CD4-positive, alpha-beta memory T cell (primary cell): ENCODE data around the gene CDK18. TPM values are rescaled to one million over a fixed set of nuclear protein-coding genes. Genes with fewer than 3 reads are reported as not detected.

ENCODE experiments used
- CTCF ChIA-PET: fragments of 350-600 bp; sonication (Branson Sonifier 250); formaldehyde crosslinking; loops from one replicate; lab custom pipeline; 2021; ENCODE audit warnings: inconsistent platforms; ENCODE audit not compliant: partially characterized antibody; lab: Charles Lee
- POLR2A ChIA-PET: fragments of 350-600 bp; sonication (Branson Sonifier 250); formaldehyde crosslinking; loops from one replicate; lab custom pipeline; 2021; ENCODE audit not compliant: partially characterized antibody; lab: Charles Lee
- DNase-seq, 5 donors: peaks; one replicate each; pipeline versions ENCODE4 v3.0.0 to v3.0.0-alpha.2; 2020 to 2022; ENCODE audit warnings: mixed read lengths in 1 of 5
- H3K27ac ChIP-seq: one replicate; pipeline ENCODE4 v1.7.0; 2013; ENCODE audit warnings: low read depth, low read length
- H3K27me3 ChIP-seq: 2 replicates; pipeline ENCODE4 v1.7.0; 2013; ENCODE audit warnings: mild to moderate bottlenecking, low read length, moderate library complexity; ENCODE audit not compliant: insufficient read depth
- H3K36me3 ChIP-seq: 2 replicates; pipeline ENCODE4 v1.7.0; 2013; ENCODE audit warnings: mild to moderate bottlenecking, low read length, moderate library complexity; ENCODE audit not compliant: insufficient read depth
- H3K4me1 ChIP-seq: 2 replicates; pipeline ENCODE4 v1.7.0; 2013; ENCODE audit warnings: mild to moderate bottlenecking, low read length, moderate library complexity; ENCODE audit not compliant: insufficient read depth
- H3K4me3 ChIP-seq, 2 donors: one replicate each; pipeline ENCODE4 v1.7.0; 2013; ENCODE audit warnings: low read length in 2 of 2, mild to moderate bottlenecking in 1 of 2
- H3K9me3 ChIP-seq, 2 donors: one replicate each; pipeline ENCODE4 v1.7.0; 2013; ENCODE audit warnings: low read length in 2 of 2, control low read depth in 1 of 2; ENCODE audit not compliant: control insufficient read depth in 1 of 2
- H3K27ac Mint-ChIP-seq, 7 donors: one replicate each; pipeline ENCODE4 v1.8.0; 2020 to 2021; ENCODE audit warnings: mixed read lengths in 7 of 7, mild to moderate bottlenecking in 6 of 7, inconsistent platforms in 3 of 7, moderate library complexity in 3 of 7
- H3K27me3 Mint-ChIP-seq, 2 donors: one replicate each; pipeline ENCODE4 v1.8.0; 2020 to 2021; ENCODE audit warnings: mixed read lengths in 2 of 2
- H3K36me3 Mint-ChIP-seq, 2 donors: one replicate each; pipeline ENCODE4 v1.8.0; 2020 to 2021; ENCODE audit warnings: mixed read lengths in 2 of 2, inconsistent platforms in 1 of 2, mild to moderate bottlenecking in 1 of 2
- H3K4me1 Mint-ChIP-seq, 4 donors: one replicate each; pipeline ENCODE4 v1.8.0; 2020 to 2021; ENCODE audit warnings: mixed read lengths in 4 of 4, mild to moderate bottlenecking in 1 of 4
- H3K4me3 Mint-ChIP-seq, 8 donors: one replicate each; pipeline ENCODE4 v1.8.0; 2020 to 2021; ENCODE audit warnings: mixed read lengths in 8 of 8, mild to moderate bottlenecking in 7 of 8, moderate library complexity in 6 of 8, inconsistent platforms in 3 of 8
- H3K9me3 Mint-ChIP-seq, 8 donors: one replicate each; pipeline ENCODE4 v1.8.0; 2020 to 2021; ENCODE audit warnings: mixed read lengths in 8 of 8, mild to moderate bottlenecking in 5 of 8, inconsistent platforms in 3 of 8, moderate library complexity in 1 of 8
- intact Hi-C: fragments of 100-400 bp; cut with micrococcal nuclease; formaldehyde crosslinking; loops from one replicate; pipeline ENCODE4 v1.15.1; 2023
- polyA plus RNA-seq, 2 donors: library from polyadenylated mRNA; unstranded; fragments of 300-500 nt; fragmentation: Illumina TruSeq; gene quantifications; one replicate each; pipeline ENCODE4 v1.2.3, GENCODE V29; 2021
- total RNA-seq, 2 experiments: library from RNA; stranded (reverse); gene quantifications; one replicate each; pipeline ENCODE4 v1.2.3, GENCODE V29; 2021

Gene CDK18
- total and polyA plus RNA-seq, 4 experiments from 2014 or later = 0.25 to 1.3 (median 0.77) TPM

- DNase-seq = no peak
- Histone ChIP-seq H3K9me3 (no peaks in the 10 kb centered on the region), H3K4me3 (no peak overlapping the region), H3K27me3 (no peaks in the 10 kb centered on the region), H3K36me3 (no peaks in the 10 kb centered on the region), H3K27ac (no peak overlapping the region), H3K4me1 (no peaks in the 10 kb centered on the region)
- intact Hi-C loops = no loop called here
- no peaks in the 10 kb centered on the region for H3K9me3 Mint-ChIP-seq
- no peak overlapping the region for H3K4me3 Mint-ChIP-seq
- H3K4me1 Mint-ChIP-seq = peaks cover 3 to 10% (median 5%) of the 10 kb centered on the region in 4 donors
- CTCF ChIA-PET = interaction anchor here (1.2 to 5.7 kb wide), 3 partner anchors 9 to 124 kb away, joined by 3 to 28 read pairs (median 5); no protein-coding TSS in a partner anchor
- peaks cover 5 to 8% of the 10 kb centered on the region in 2 donors for H3K27me3 Mint-ChIP-seq
- H3K36me3 Mint-ChIP-seq = no peaks in the 10 kb centered on the region
- POLR2A ChIA-PET = no interaction called here
- H3K27ac Mint-ChIP-seq = peak overlapping the region in 1 of 7 donors; percentile 54
These were observed 28.7 kb downstream of the CDK18 start for GRCh38 chr1:205532996-205533735.

GRCh38 chr1:205533748-205534443 is 29.4 kb downstream of the CDK18 start:
- ChIA-PET CTCF (interaction anchor here (1.2 to 5.7 kb wide), 4 partner anchors 9 to 124 kb away, joined by 3 to 28 read pairs (median 4); no protein-coding TSS in a partner anchor), POLR2A (no interaction called here)

GRCh38 chr1:205534444-205534985 is 30.0 kb downstream of the CDK18 start:
- Histone ChIP-seq H3K4me1 (no peaks in the 10 kb centered on the region), H3K36me3 (no peaks in the 10 kb centered on the region), H3K4me3 (no peak overlapping the region), H3K27ac (no peak overlapping the region), H3K27me3 (no peaks in the 10 kb centered on the region), H3K9me3 (no peaks in the 10 kb centered on the region)
- DNase-seq = no peak
- no peak overlapping the region for H3K4me3 Mint-ChIP-seq
- intact Hi-C loops = no loop called here
- H3K27me3 Mint-ChIP-seq = peaks cover 4 to 10% of the 10 kb centered on the region in 2 donors
- ChIA-PET POLR2A (no interaction called here), CTCF (interaction anchor here (1.2 to 5.7 kb wide), 3 partner anchors 10 to 123 kb away, joined by 3 to 28 read pairs (median 4); no protein-coding TSS in a partner anchor)
- H3K27ac Mint-ChIP-seq = peak overlapping the region in 1 of 7 donors; percentile 64
- peaks cover 2 to 9% (median 3%) of the 10 kb centered on the region in 4 donors for H3K4me1 Mint-ChIP-seq
- H3K36me3 Mint-ChIP-seq = no peaks in the 10 kb centered on the region
- no peaks in the 10 kb centered on the region for H3K9me3 Mint-ChIP-seq

More at GRCh38 chr1:205533748-205534443, 29.4 kb downstream of the CDK18 start:
- no peaks in the 10 kb centered on the region for H3K9me3 ChIP-seq
- peaks cover 3 to 10% (median 5%) of the 10 kb centered on the region in 4 donors for H3K4me1 Mint-ChIP-seq
- no peak overlapping the region for H3K4me3 Mint-ChIP-seq
- DNase-seq = no peak
- H3K9me3 Mint-ChIP-seq = no peaks in the 10 kb centered on the region
- no peaks in the 10 kb centered on the region for H3K36me3 ChIP-seq
- intact Hi-C loops = no loop called here
- H3K4me1 ChIP-seq = no peaks in the 10 kb centered on the region
- no peaks in the 10 kb centered on the region for H3K36me3 Mint-ChIP-seq
- no peaks in the 10 kb centered on the region for H3K27me3 ChIP-seq
- peak overlapping the region in 1 of 7 donors; percentile 64 for H3K27ac Mint-ChIP-seq
- peaks cover 5 to 8% of the 10 kb centered on the region in 2 donors for H3K27me3 Mint-ChIP-seq
- H3K27ac ChIP-seq = no peak overlapping the region
- H3K4me3 ChIP-seq = no peak overlapping the region

GRCh38 chr1:205535096-205535495 is 30.6 kb downstream of the CDK18 start:
- intact Hi-C loops = no loop called here

GRCh38 chr1:205535866-205536758 is 31.6 kb downstream of the CDK18 start:
- POLR2A ChIA-PET = no interaction called here
- Histone ChIP-seq H3K4me1 (no peaks in the 10 kb centered on the region), H3K27ac (no peak overlapping the region), H3K4me3 (no peak overlapping the region), H3K36me3 (no peaks in the 10 kb centered on the region), H3K27me3 (no peaks in the 10 kb centered on the region), H3K9me3 (no peaks in the 10 kb centered on the region)
- H3K4me1 Mint-ChIP-seq = peaks cover 0 to 5% (median 2%) of the 10 kb centered on the region in 4 donors
- CTCF ChIA-PET = interaction anchor here (0.7 to 5.7 kb wide), 4 partner anchors 9 to 122 kb away, joined by 3 to 28 read pairs (median 4); no protein-coding TSS in a partner anchor
- no peaks in the 10 kb centered on the region for H3K9me3 Mint-ChIP-seq
- no peak for DNase-seq
- H3K36me3 Mint-ChIP-seq = no peaks in the 10 kb centered on the region
- peaks cover 1 to 13% of the 10 kb centered on the region in 2 donors for H3K27me3 Mint-ChIP-seq
- H3K27ac Mint-ChIP-seq = no peak overlapping the region
- no peak overlapping the region for H3K4me3 Mint-ChIP-seq
- intact Hi-C loops = no loop called here

More at GRCh38 chr1:205535096-205535495, 30.6 kb downstream of the CDK18 start:
- no peak overlapping the region for H3K4me3 ChIP-seq
- no peaks in the 10 kb centered on the region for H3K36me3 ChIP-seq
- no peaks in the 10 kb centered on the region for H3K4me1 ChIP-seq
- ChIA-PET CTCF (interaction anchor here (0.7 to 5.7 kb wide), 4 partner anchors 8 to 123 kb away, joined by 3 to 28 read pairs (median 4); no protein-coding TSS in a partner anchor), POLR2A (no interaction called here)
- no peaks in the 10 kb centered on the region for H3K27me3 ChIP-seq
- Mint-ChIP-seq H3K4me1 (peaks cover 0 to 5% (median 2%) of the 10 kb centered on the region in 4 donors), H3K36me3 (no peaks in the 10 kb centered on the region), H3K4me3 (no peak overlapping the region), H3K9me3 (no peaks in the 10 kb centered on the region), H3K27ac (no peak overlapping the region), H3K27me3 (peaks cover 1 to 10% of the 10 kb centered on the region in 2 donors)
- H3K27ac ChIP-seq = no peak overlapping the region
- DNase-seq = no peak
- H3K9me3 ChIP-seq = no peaks in the 10 kb centered on the region

DNA sequence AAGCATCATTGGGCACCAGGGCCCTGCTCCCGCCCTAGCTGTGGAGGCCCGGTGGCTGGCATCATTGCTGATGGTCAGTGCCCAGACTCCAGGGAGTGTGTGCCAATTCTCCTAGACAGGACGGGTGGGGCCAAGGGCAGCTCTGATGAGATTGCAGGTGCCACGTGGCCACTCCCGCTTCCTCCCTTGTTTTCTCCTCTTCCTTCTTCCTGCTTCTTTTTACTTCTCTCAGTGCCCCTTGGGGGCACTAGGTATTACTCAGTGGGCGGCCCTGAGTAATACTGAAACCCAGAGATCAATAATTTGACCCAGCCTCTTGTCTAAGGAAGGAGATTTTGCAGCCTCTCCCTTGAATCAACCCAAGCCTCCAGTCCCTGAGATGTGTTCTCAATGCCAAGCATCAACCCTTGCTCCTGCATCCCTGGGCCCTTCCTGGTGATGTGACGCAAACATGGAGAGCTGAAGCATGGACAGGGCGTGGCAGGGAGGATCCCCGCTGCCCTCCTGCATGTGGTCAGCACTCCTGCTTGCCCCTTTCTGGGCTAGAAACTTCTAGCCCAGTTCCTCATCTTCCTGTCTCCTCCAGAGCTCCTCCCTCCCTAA is 32.4 kb downstream of the CDK18 start:
- Mint-ChIP-seq H3K4me1 (peaks cover 0 to 5% (median 2%) of the 10 kb centered on the region in 4 donors), H3K9me3 (no peaks in the 10 kb centered on the region), H3K36me3 (no peaks in the 10 kb centered on the region), H3K27me3 (peaks cover 1 to 18% of the 10 kb centered on the region in 2 donors), H3K27ac (peak overlapping the region in 1 of 7 donors; percentile 37), H3K4me3 (no peak overlapping the region)
- Histone ChIP-seq H3K36me3 (no peaks in the 10 kb centered on the region), H3K27ac (no peak overlapping the region), H3K4me1 (no peaks in the 10 kb centered on the region), H3K4me3 (no peak overlapping the region), H3K9me3 (no peaks in the 10 kb centered on the region), H3K27me3 (no peaks in the 10 kb centered on the region)
- ChIA-PET CTCF (interaction anchor here (0.7 to 5.7 kb wide), 3 partner anchors 8 to 121 kb away, joined by 3 to 28 read pairs (median 3); no protein-coding TSS in a partner anchor), POLR2A (no interaction called here)
- no peak for DNase-seq
- intact Hi-C loops = no loop called here
